Duodenal mucosa (tissue), 2 donors: ENCODE results near the gene TSPYL1.

Experiments
- H3K27ac ChIP-seq: one replicate; pipeline ENCODE4 v1.7.0; 2013; ENCODE audit warnings: low read depth, low read length
- H3K27me3 ChIP-seq, 2 donors: one replicate each; pipeline ENCODE4 v1.7.0; 2013; ENCODE audit warnings: low read length in 2 of 2, control low read depth in 1 of 2; ENCODE audit not compliant: insufficient read depth in 2 of 2, control insufficient read depth in 1 of 2
- H3K36me3 ChIP-seq, 2 donors: one replicate each; pipeline ENCODE4 v1.7.0; 2013; ENCODE audit warnings: low read length in 2 of 2, control low read depth in 1 of 2; ENCODE audit not compliant: insufficient read depth in 2 of 2, control insufficient read depth in 1 of 2
- H3K4me1 ChIP-seq, 2 donors: one replicate each; pipeline ENCODE4 v1.7.0; 2013; ENCODE audit warnings: low read length in 2 of 2, control low read depth in 1 of 2; ENCODE audit not compliant: insufficient read depth in 2 of 2, control insufficient read depth in 1 of 2
- H3K4me3 ChIP-seq, 2 donors: one replicate each; pipeline ENCODE4 v1.7.0; 2013; ENCODE audit warnings: low read length in 2 of 2, low read depth in 1 of 2
- H3K9ac ChIP-seq, 2 donors: one replicate each; pipeline ENCODE4 v1.7.0; 2013; ENCODE audit warnings: low read length in 2 of 2, low read depth in 1 of 2
- H3K9me3 ChIP-seq, 2 donors: one replicate each; pipeline ENCODE4 v1.7.0; 2013; ENCODE audit warnings: low read length in 2 of 2, control low read depth in 1 of 2; ENCODE audit not compliant: control insufficient read depth in 1 of 2

TSPYL1 gene

GRCh38 chr6:116253188-116253504 lies 26.6 kb downstream of the TSPYL1 start:
- Histone ChIP-seq H3K9ac (peak overlapping the region; percentile 74 to 84), H3K27me3 (no peaks in the 10 kb centered on the region), H3K36me3 (no peaks in the 10 kb centered on the region), H3K4me3 (peak overlapping the region; percentile 90 to 91), H3K4me1 (peaks cover 27 to 42% of the 10 kb centered on the region in 2 donors), H3K9me3 (no peaks in the 10 kb centered on the region), H3K27ac (peak overlapping the region; percentile 73)

DNA sequence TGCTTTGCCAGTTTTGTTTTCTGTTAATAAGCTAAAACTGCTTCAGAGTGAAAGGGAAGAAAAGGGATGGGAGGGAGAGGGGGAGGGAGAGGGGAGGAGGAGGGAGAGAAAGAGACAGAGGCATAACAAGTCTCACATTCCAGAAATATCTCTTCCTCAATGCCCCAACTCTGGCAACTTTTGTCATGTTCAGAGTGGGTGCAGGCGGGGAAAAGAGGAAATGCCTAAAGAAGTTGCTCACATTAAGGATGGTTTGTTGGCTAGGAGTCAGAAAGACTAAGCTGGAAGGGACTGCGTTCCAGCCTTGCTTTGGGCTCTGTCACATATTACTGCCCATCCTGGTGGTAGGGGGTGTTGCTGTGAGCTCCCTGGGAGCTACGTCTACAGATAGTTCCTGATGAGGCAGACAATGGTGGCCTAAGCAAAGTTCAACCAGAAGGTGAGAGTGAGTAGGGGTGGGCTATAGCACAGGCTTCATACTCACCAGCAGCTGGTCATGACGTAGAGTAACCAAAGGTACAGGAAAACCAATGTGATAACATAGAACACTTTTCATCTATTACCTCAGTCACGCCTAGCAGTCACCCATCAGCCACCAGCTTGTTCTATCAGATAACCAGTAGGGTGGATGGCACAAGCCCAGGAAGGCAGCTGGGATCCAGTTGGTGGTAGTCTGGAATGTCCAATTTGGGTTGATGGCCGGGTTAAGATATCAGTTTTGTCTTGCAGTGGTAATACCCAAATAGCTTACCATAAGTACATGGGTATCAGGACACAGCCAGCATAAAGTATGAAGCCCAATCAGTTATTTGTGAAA lies 28.0 kb downstream of the TSPYL1 start:
- H3K9ac ChIP-seq, result peak overlapping the region in 1 of 2 donors; percentile 19
- peak overlapping the region; percentile 5 to 90 for H3K4me3 ChIP-seq
- H3K9me3 ChIP-seq, result no peaks in the 10 kb centered on the region
- no peak overlapping the region for H3K27ac ChIP-seq
- peaks cover 27 to 42% of the 10 kb centered on the region in 2 donors for H3K4me1 ChIP-seq
- no peaks in the 10 kb centered on the region for H3K27me3 ChIP-seq
- no peaks in the 10 kb centered on the region for H3K36me3 ChIP-seq

DNA sequence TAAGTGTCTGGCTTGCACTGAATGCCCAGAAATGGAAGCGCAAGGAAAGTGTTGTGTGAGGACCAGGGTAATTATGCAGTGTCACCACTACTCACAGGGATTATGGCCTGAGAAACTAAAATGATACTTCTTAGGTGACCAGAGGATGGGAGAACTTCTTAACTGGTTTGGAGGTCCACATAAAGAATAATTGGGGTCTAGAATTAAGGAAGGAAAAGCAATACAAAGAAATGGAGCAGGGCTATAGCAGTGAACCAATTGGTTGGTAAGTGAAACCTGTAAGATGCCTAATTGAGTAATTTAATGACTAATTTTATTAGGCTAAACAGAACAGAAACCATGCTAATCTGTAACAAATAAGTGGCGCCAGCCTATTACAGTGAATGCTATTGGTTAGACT lies 31.2 kb downstream of the TSPYL1 start:
- H3K4me3 ChIP-seq, result no peak overlapping the region
- H3K9ac ChIP-seq, result no peak overlapping the region
- no peaks in the 10 kb centered on the region for H3K27me3 ChIP-seq
- H3K9me3 ChIP-seq, result no peaks in the 10 kb centered on the region
- H3K36me3 ChIP-seq, result peaks cover 3 to 9% of the 10 kb centered on the region in 2 donors
- H3K4me1 ChIP-seq, result peaks cover 24 to 27% of the 10 kb centered on the region in 2 donors
- H3K27ac ChIP-seq, result no peak overlapping the region

DNA sequence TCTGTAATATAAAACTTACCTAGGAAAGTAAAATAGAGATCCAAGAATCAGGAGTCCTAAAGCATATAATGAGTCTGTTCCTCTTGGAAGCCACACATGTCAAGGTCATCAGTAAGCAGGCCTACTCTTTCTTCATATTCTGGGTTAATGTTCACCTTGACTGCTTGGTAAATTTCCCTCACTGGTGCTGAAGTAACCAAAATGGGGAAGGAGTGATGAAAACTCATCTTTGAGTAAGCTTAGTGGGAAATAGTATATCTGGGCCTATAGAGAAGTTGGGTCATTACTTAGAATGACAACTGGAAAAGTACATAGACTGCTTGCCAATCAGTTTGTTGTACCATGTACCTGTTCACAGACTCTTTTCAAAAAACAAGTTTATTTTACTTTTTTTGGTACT lies 32.4 kb downstream of the TSPYL1 start:
- Histone ChIP-seq H3K4me3 (no peak overlapping the region), H3K27me3 (no peaks in the 10 kb centered on the region), H3K36me3 (peaks cover 3 to 9% of the 10 kb centered on the region in 2 donors), H3K9me3 (no peaks in the 10 kb centered on the region), H3K4me1 (peaks cover 15 to 18% of the 10 kb centered on the region in 2 donors), H3K9ac (no peak overlapping the region), H3K27ac (no peak overlapping the region)

- Histone ChIP-seq H3K36me3 (peaks cover 3 to 9% of the 10 kb centered on the region in 2 donors), H3K9me3 (no peaks in the 10 kb centered on the region), H3K27me3 (no peaks in the 10 kb centered on the region), H3K4me1 (peaks cover 7 to 9% of the 10 kb centered on the region in 2 donors), H3K27ac (no peak overlapping the region), H3K4me3 (no peak overlapping the region), H3K9ac (no peak overlapping the region)
Measured at GRCh38 chr6:116246089-116246488, 33.6 kb downstream of the TSPYL1 start.

GRCh38 chr6:116244284-116244683 lies 35.4 kb downstream of the TSPYL1 start:
- no peak overlapping the region for H3K27ac ChIP-seq

DNA sequence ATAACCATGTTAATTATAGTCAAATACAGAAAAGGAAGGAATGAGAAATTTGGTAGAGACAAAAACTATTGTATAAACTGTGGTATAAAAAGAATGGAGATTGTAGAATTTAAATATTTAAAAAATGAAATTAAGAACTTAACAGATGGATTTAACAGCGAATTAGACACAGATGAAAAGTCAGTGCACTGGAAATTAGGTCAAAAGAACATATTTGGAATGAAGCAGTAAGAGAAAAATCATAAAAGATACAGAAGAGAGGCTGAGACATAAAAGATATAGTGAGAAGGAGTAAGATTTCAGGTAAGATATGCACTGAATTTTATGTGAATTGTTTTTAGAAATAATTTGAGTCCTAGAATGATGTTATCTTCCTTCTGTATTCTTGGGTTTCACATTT lies 39.9 kb downstream of the TSPYL1 start:
- no peak overlapping the region for H3K4me3 ChIP-seq
- H3K27ac ChIP-seq, result no peak overlapping the region

More at GRCh38 chr6:116244284-116244683, 35.4 kb downstream of the TSPYL1 start:
- Histone ChIP-seq H3K4me3 (no peak overlapping the region), H3K4me1 (no peaks in the 10 kb centered on the region), H3K9ac (no peak overlapping the region), H3K36me3 (peaks cover 9% of the 10 kb centered on the region in 2 donors), H3K9me3 (no peaks in the 10 kb centered on the region), H3K27me3 (no peaks in the 10 kb centered on the region)

GRCh38 chr6:116239256-116239655 lies 40.5 kb downstream of the TSPYL1 start:
- H3K9ac ChIP-seq, result no peak overlapping the region
- no peaks in the 10 kb centered on the region for H3K9me3 ChIP-seq
- H3K36me3 ChIP-seq, result peaks cover 10 to 23% of the 10 kb centered on the region in 2 donors
- H3K27ac ChIP-seq, result no peak overlapping the region
- no peak overlapping the region for H3K4me3 ChIP-seq
- no peaks in the 10 kb centered on the region for H3K4me1 ChIP-seq
- H3K27me3 ChIP-seq, result no peaks in the 10 kb centered on the region

More for the DNA sequence above, 39.9 kb downstream of the TSPYL1 start:
- H3K27me3 ChIP-seq, result no peaks in the 10 kb centered on the region
- peaks cover 14 to 24% of the 10 kb centered on the region in 2 donors for H3K36me3 ChIP-seq
- H3K4me1 ChIP-seq, result no peaks in the 10 kb centered on the region
- no peaks in the 10 kb centered on the region for H3K9me3 ChIP-seq
- no peak overlapping the region for H3K9ac ChIP-seq

DNA sequence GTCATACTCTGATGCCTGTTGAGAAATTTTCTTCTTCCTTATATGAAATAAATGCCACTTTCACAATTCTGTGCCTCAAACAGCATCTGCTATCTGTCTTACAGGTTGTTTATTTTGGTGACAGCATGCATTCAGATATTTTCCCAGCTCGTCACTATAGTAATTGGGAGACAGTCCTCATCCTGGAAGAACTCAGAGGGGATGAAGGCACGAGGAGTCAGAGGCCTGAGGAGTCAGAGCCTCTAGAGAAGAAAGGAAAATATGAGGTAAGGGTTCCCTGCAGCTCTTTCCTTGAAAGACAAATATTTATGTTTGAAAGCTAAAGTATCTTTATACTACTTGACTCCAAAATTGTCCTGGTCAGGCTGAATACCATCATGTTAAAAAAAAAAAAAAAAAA lies 41.6 kb downstream of the TSPYL1 start:
- Histone ChIP-seq H3K4me3 (no peak overlapping the region), H3K4me1 (no peaks in the 10 kb centered on the region), H3K36me3 (peaks cover 4 to 21% of the 10 kb centered on the region in 2 donors), H3K9me3 (no peaks in the 10 kb centered on the region), H3K27ac (no peak overlapping the region), H3K9ac (no peak overlapping the region), H3K27me3 (no peaks in the 10 kb centered on the region)

DNA sequence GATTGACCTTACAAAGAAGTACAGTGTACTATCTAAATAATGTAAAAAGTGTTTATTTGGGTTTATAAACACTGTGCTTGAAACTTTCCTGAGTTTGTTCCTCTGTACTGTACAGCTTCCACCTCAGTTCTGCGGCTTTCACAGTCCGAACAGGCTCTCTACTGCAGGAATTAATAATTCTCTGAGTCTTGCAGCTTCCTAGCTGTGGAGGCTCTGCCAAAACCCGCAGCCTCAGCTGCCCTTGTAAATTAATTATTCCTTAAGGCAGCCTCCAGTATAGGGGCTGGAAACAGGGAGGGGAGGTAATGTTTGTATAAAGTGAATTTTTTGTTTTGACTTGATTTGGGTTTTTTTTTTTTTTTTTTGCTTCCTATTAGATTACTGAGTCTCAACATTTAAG lies 45.0 kb downstream of the TSPYL1 start:
- H3K4me1 ChIP-seq, result no peaks in the 10 kb centered on the region
- no peak overlapping the region for H3K9ac ChIP-seq
- H3K36me3 ChIP-seq, result peaks cover 4 to 23% of the 10 kb centered on the region in 2 donors
- H3K27me3 ChIP-seq, result no peaks in the 10 kb centered on the region
- no peaks in the 10 kb centered on the region for H3K9me3 ChIP-seq
- H3K4me3 ChIP-seq, result no peak overlapping the region
- no peak overlapping the region for H3K27ac ChIP-seq
